ENCODE results near the gene NTMT1. TPM values are rescaled to one million over a fixed set of nuclear protein-coding genes. Genes with fewer than 3 reads are reported as not detected.
A peak's percentile ranks its signal among the peaks of the same experiment; 100 is the strongest.
"Not testable (repeated sequence)": the region's sequence is repeated elsewhere in the genome, so short reads cannot be mapped to it uniquely, and the experiment has no call there.

The NTMT1 gene
- polyA plus RNA-seq, 3 donors, result 28.5 to 38.1 (median 32.6) TPM

GRCh38 chr9:129591916-129592315 lies 34.0 kb upstream of the NTMT1 start:
- no peak for DNase-seq (ENCODE audit: extremely low read depth in 1 of 11, low read depth in 9 of 11, low spot score in 4 of 11)

DNA sequence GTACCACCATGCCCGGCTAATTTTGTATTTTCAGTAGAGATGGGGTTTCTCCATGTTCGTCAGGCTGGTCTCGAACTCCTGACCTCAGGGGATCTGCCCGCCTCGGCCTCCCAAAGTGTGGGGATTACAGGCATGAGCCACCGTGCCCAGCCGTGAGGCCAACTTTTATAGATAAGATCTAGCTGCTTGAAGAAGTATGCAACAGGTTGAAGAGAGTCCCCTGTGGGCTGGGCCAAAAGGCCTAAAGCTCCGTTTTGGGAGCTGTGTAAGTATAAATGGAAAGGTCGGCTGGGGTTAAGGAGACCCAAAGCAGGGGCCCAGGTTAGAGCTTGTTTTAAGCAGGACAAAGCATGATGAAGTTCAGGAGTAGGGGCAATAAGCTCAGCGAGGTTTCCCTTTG lies 33.2 kb upstream of the NTMT1 start:
- not testable (repeated sequence) for DNase-seq (ENCODE audit: extremely low read depth in 1 of 11, low read depth in 9 of 11, low spot score in 4 of 11)

- no peak for DNase-seq (ENCODE audit: extremely low read depth in 1 of 11, low read depth in 9 of 11, low spot score in 4 of 11)
Observed at GRCh38 chr9:129594632-129595031, 31.3 kb upstream of the NTMT1 start.

DNA sequence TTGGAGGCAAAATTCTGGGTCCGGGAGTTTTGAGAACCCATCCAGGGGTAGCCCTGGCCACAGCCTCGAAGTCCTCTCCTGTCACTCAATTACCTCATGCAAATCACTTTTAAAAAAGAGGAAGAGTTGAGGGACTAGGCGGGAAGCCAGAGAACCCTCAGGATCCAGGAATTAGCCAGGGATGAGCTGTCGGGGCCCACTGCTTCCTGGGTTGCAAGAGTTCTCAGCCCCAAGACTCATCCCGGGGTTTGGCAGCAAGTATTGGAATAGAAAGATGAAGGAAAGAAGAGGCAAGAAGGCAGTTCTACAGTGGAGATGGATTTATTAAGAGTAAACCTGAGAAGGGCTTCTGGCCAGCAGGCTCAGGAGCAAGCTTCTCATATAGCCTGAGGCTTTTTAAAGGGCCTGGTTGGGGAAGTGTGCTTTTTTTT lies 30.6 kb upstream of the NTMT1 start:
- no peak for DNase-seq (ENCODE audit: extremely low read depth in 1 of 11, low read depth in 9 of 11, low spot score in 4 of 11)

DNA sequence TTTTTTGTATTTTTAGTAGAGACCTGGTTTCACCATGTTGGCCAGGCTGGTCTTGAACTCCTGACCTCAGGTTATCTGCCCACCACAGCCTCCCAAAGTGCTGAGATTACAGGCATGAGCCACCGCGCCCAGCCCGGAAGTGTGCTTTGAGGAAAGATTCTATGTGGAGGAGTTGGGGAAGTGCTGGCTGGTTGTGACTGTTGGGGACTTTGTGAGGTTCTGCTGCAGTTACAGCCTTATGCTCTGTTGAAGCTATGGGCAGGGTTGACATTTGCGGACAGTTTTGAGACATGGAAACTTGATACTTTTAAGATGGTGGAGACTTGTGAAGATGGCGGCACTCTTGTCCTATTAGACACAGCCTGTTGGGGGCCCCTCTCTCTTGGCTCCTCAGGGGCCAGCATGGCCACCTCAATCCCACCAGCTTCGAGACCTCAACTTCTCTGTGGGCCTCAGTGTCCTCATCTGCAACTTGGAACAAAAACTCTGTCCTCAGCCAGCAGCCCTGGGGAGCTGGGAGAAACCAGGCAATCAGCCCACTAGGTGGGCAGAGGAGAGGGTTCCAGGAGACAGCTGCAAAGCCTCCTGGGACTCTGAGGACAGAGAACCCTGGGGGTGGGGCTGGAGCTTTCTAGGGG lies 29.9 kb upstream of the NTMT1 start:
- DNase-seq (ENCODE audit: extremely low read depth in 1 of 11, low read depth in 9 of 11, low spot score in 4 of 11), result no peak

GRCh38 chr9:129596541-129597331 lies 29.2 kb upstream of the NTMT1 start:
- DNase-seq (ENCODE audit: extremely low read depth in 1 of 11, low read depth in 9 of 11, low spot score in 4 of 11), result peak in 4 of 11 donors; percentile 67 to 81 (median 78)

DNA sequence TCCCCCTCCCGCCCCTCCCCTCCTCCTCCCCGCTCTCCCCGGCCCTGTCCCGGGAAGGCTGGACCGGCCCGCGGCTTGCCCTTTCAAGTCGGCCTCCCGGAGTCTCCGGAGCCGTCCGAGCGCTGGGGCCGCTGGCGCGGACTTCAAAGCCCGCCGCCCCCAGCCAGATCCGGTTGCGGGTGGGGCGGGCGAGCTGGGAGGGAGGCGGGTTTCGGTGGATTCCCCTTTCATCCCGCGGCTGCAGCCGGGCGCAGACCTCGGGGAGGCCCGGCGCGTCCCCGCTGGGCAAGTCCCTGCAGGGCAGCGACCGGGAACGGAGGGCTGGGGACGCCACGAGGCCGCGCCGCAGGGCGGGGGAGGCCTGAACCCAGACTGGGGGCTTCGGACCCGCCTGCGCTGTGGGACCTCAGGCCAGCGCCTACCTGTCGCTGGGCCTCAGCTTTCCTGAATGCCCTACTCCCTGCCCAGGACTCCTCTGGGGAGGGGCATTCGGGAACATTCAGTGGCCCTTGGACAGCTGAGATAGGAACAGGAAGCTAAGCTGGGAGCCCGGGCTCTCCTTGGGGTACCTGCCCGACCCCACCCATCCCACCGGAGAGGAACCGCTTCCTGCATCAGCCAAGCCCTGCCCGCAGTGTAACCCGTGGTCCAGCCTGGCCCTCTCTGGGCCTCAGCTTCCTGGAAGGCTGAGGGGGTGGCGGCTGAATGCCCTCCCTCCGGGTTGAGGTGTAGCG lies 28.4 kb upstream of the NTMT1 start:
- peak in 3 of 11 donors; percentile 68 to 80 (median 74) for DNase-seq (ENCODE audit: extremely low read depth in 1 of 11, low read depth in 9 of 11, low spot score in 4 of 11)

GRCh38 chr9:129598089-129598596 lies 27.8 kb upstream of the NTMT1 start:
- no peak for DNase-seq (ENCODE audit: extremely low read depth in 1 of 11, low read depth in 9 of 11, low spot score in 4 of 11)

DNA sequence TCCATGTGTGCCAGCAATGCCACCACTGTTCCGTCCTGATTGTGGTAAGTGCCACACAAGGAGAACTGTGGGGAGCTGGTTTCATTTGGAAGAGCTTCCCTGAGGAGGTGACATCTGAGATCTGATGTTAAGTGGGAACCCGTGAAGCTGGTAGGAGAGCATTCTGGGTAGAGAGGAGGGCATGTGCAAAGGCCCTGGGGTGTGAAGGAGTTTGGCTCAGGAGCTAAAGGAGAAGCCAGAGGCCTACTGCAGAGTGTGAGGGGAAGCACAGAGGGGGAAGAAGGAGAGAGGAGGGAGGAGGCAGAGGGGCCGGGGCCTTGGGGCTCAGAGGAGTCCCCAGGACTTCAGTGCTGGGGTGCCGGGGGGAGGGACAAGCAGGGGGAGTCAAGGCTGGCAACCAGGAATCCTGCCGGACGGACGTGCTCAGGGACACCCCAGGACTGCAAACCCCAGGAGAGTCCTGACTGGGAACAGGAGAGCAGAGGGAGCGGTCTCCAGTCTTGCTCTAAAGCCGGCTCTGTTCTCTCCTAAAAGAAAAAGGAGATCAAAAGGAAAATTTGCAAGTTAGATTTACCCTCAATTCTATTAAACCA lies 24.8 kb upstream of the NTMT1 start:
- no peak for DNase-seq (ENCODE audit: extremely low read depth in 1 of 11, low read depth in 9 of 11, low spot score in 4 of 11)

DNA sequence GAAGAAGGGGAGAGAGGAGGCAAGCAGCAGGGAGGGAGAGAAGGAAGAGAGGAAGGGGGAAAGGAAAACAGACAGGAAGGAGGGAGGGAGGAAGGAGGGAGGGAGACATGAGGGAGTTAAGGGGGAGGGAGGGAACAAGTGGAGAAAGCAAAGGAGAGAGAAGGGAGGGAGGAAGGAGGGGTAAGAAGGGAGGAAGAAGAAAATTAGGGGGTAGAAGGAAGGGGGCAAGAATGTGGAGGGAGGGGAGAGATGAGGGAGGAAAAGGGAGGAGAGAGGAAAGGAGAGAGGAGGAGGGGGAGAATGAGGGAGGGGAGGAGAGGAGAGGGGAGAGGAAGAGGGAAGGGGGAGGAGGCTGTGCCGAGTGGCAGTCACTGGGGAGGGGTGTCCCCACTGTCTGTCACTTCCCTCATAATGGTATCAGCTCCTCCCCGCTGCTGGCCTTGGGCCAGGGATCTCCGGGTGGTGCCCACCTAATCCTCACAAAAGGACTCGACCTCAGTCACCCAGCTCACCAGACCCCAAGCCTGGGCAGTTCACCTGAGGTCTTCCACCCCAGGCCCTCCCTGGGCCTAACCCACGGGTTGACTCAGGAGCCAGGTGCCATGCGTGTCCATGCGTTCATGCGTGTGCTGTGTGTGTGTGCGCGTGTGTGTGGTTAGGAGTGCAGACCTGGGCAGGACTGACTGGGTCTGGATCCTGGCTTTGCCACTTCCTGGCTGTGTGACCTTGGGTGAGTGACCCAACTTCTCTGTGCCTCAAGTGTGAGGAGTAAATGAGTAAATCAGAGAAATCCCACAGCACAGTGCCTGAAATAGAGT lies 23.2 kb upstream of the NTMT1 start:
- no peak for DNase-seq (ENCODE audit: extremely low read depth in 1 of 11, low read depth in 9 of 11, low spot score in 4 of 11)

- no peak for DNase-seq (ENCODE audit: extremely low read depth in 1 of 11, low read depth in 9 of 11, low spot score in 4 of 11)
Observed at GRCh38 chr9:129604056-129604765, 21.8 kb upstream of the NTMT1 start.

DNA sequence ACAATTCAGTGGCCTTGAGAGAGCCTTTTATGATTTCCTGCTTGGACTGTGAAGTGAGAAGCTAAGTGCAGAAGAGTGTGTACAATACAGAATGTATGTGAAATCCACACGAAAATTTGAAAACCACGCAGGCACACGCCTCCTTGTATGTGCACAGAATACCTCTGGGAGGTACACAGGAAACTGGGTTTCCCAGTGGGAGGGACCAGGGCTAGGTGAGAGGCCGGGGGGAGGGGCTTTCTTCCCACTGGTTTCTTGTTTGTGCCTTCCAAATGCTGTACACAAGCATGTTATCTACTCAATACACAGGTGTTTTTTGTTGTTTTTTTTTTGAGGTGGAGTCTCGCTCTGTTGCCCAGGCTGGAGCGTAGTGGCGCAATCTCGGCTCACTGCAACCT lies 21.2 kb upstream of the NTMT1 start:
- no peak for DNase-seq (ENCODE audit: extremely low read depth in 1 of 11, low read depth in 9 of 11, low spot score in 4 of 11)

- DNase-seq (ENCODE audit: extremely low read depth in 1 of 11, low read depth in 9 of 11, low spot score in 4 of 11), result no peak
Observed at GRCh38 chr9:129606161-129607026, 19.6 kb upstream of the NTMT1 start.

DNA sequence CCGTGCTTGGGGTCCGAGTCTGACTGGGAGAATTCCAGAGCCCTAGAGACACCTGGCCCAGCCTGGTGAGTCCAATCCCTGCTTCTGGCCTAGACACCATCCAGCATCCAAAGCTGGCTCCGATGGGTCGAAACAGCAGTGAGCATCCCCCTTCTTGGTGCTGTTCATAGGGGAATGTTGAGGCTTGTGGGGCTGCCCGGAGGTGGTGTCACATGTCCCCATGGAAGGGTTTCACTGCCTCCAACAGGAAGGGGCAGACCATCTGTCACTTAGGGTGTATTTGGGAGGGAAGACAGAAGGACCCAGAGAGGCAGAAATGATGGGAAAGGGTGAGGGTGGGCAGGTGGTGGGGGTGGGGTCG lies 19.0 kb upstream of the NTMT1 start:
- no peak for DNase-seq (ENCODE audit: extremely low read depth in 1 of 11, low read depth in 9 of 11, low spot score in 4 of 11)

GRCh38 chr9:129608561-129609481 lies 17.1 kb upstream of the NTMT1 start:
- no peak for DNase-seq (ENCODE audit: extremely low read depth in 1 of 11, low read depth in 9 of 11, low spot score in 4 of 11)

All from renal cortex interstitium (tissue), 11 donors.